ENCODE data around the gene CSTF1. TPM values are rescaled to one million over a fixed set of nuclear protein-coding genes. Genes with fewer than 3 reads are reported as not detected.
A peak's percentile ranks its signal among the peaks of the same experiment; 100 is the strongest.

The CSTF1 gene
- total RNA-seq, 4 donors from 2014 or later = 17.6 to 25.9 (median 22.7) TPM

GRCh38 chr20:56378386-56378785 is 14.1 kb upstream of the CSTF1 start:
- WGBS, 2 donors = 93 to 98% methylated on average over 3 of the region's 3 CpGs
- Histone ChIP-seq H3K27me3 (no peaks in the 10 kb centered on the region), H3K4me1 (peaks cover 0 to 20% (median 2%) of the 10 kb centered on the region in 4 donors), H3K27ac (no peak overlapping the region), H3K4me3 (no peak overlapping the region), H3K36me3 (no peaks in the 10 kb centered on the region), H3K9me3 (no peaks in the 10 kb centered on the region)
- no peak for TF ChIP-seq POLR2A (IDR thresholded peaks at IDR 0.05)
- TF ChIP-seq, protein P1, sequence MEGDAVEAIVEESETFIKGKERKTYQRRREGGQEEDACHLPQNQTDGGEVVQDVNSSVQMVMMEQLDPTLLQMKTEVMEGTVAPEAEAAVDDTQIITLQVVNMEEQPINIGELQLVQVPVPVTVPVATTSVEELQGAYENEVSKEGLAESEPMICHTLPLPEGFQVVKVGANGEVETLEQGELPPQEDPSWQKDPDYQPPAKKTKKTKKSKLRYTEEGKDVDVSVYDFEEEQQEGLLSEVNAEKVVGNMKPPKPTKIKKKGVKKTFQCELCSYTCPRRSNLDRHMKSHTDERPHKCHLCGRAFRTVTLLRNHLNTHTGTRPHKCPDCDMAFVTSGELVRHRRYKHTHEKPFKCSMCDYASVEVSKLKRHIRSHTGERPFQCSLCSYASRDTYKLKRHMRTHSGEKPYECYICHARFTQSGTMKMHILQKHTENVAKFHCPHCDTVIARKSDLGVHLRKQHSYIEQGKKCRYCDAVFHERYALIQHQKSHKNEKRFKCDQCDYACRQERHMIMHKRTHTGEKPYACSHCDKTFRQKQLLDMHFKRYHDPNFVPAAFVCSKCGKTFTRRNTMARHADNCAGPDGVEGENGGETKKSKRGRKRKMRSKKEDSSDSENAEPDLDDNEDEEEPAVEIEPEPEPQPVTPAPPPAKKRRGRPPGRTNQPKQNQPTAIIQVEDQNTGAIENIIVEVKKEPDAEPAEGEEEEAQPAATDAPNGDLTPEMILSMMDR (IDR thresholded peaks at IDR 0.05) = no peak
- TF ChIP-seq EP300 (IDR thresholded peaks at IDR 0.05) = no peak
- no peak for DNase-seq (ENCODE audit: low spot score in 2 of 2)

DNA sequence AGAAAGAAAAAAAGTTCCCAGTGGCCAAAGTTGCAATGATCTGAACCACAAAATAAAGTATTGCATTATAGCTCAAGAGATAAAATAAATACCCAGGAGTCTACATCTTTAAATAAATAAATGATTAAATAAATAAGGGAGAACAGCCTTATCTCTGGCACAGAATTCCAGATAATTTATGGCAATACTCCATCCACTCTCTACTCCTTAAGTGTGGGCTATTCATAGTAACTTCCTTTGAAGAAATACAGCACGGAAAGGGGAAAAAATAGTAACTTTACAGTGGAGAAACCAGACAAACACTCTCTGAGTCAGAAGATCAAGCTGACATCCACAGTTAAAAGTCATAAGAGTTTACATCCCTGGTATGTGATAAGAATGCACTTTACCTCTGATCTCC is 12.1 kb upstream of the CSTF1 start:
- Histone ChIP-seq H3K4me1 (peaks cover 0 to 20% (median 8%) of the 10 kb centered on the region in 4 donors), H3K27ac (no peak overlapping the region)

GRCh38 chr20:56381501-56381900 is 10.9 kb upstream of the CSTF1 start:
- DNase-seq (ENCODE audit: low spot score in 2 of 2) = no peak
- peaks cover 0 to 19% (median 8%) of the 10 kb centered on the region in 4 donors for H3K4me1 ChIP-seq
- TF ChIP-seq EP300 (IDR thresholded peaks at IDR 0.05) (no peak), POLR2A (IDR thresholded peaks at IDR 0.05) (no peak)
- TF ChIP-seq, protein P1 (IDR thresholded peaks at IDR 0.05) = no peak
- 83 to 96% methylated on average over 1 of the region's 1 CpG for WGBS, 2 donors
- no peaks in the 10 kb centered on the region for H3K9me3 ChIP-seq
- H3K4me3 ChIP-seq = no peak overlapping the region
- H3K27me3 ChIP-seq = no peaks in the 10 kb centered on the region
- no peak overlapping the region for H3K27ac ChIP-seq
- peaks cover 0 to 3% (median 0%) of the 10 kb centered on the region in 3 donors for H3K36me3 ChIP-seq

More for the DNA sequence above, 12.1 kb upstream of the CSTF1 start:
- Histone ChIP-seq H3K27me3 (no peaks in the 10 kb centered on the region), H3K9me3 (no peaks in the 10 kb centered on the region), H3K36me3 (no peaks in the 10 kb centered on the region), H3K4me3 (no peak overlapping the region)
- WGBS, 2 donors = 35 to 42% methylated on average over 1 of the region's 1 CpG
- no peak for DNase-seq (ENCODE audit: low spot score in 2 of 2)
- no peak for TF ChIP-seq POLR2A (IDR thresholded peaks at IDR 0.05)
- TF ChIP-seq, protein P1 (IDR thresholded peaks at IDR 0.05) = no peak
- no peak for TF ChIP-seq EP300 (IDR thresholded peaks at IDR 0.05)

- Histone ChIP-seq H3K27me3 (no peaks in the 10 kb centered on the region), H3K27ac (peak overlapping the region in 1 of 4 donors; percentile 25), H3K4me3 (no peak overlapping the region), H3K36me3 (peaks cover 0 to 3% (median 0%) of the 10 kb centered on the region in 3 donors), H3K9me3 (no peaks in the 10 kb centered on the region), H3K4me1 (peaks cover 0 to 15% (median 7%) of the 10 kb centered on the region in 4 donors)
- 56 to 65% methylated on average over 4 of the region's 4 CpGs for WGBS, 2 donors
- no peak for TF ChIP-seq POLR2A (IDR thresholded peaks at IDR 0.05)
- TF ChIP-seq, protein P1 (IDR thresholded peaks at IDR 0.05) = no peak
- no peak for DNase-seq (ENCODE audit: low spot score in 2 of 2)
Observed at GRCh38 chr20:56382696-56383095, 9.7 kb upstream of the CSTF1 start.

DNA sequence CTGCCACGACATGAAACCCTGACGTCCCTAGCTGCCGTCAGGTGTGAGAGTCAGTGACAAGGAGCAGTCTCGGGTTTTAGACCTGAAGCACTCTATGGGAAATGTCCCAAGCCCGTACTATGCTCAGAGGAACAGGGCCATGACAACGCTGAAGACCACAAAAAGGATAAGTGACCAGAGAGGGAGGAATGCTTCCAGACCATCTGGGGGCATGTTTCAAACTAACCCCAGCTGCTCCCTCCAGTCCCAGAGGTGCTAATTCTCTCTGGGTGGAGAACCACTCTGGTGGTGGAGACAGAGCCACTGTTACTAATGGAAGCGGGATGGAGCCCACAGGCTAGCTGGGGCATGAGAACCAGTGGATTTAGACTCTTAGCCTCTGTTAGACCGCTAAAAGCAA is 9.1 kb upstream of the CSTF1 start:
- Histone ChIP-seq H3K4me3 (no peak overlapping the region), H3K9me3 (no peaks in the 10 kb centered on the region), H3K4me1 (peaks cover 0 to 15% (median 7%) of the 10 kb centered on the region in 4 donors), H3K27ac (peak overlapping the region in 1 of 4 donors; percentile 25), H3K36me3 (peaks cover 0 to 3% (median 0%) of the 10 kb centered on the region in 3 donors), H3K27me3 (no peaks in the 10 kb centered on the region)
- 79 to 88% methylated on average over 8 of the region's 8 CpGs for WGBS, 2 donors
- no peak for TF ChIP-seq EP300 (IDR thresholded peaks at IDR 0.05)
- TF ChIP-seq, protein P1 (IDR thresholded peaks at IDR 0.05) = no peak
- no peak for TF ChIP-seq POLR2A (IDR thresholded peaks at IDR 0.05)
- no peak for DNase-seq (ENCODE audit: low spot score in 2 of 2)

Data from tibial nerve (tissue), 4 donors.